A673 (cell line): ENCODE results near the gene DNAJC30.

ENCODE experiments used
- CTCF ChIP-seq: fragments of 300-800, 200-600 bp; sonication (generic); conservative IDR thresholded peaks from 2 replicates; pipeline ENCODE4 v1.5.1; 2017; ENCODE audit warnings: low read depth, mild to moderate bottlenecking, antibody characterized with exemption, low read length, moderate library complexity, mixed read lengths
- EZH2 ChIP-seq: fragments of 200-600 bp; sonication (generic); IDR thresholded peaks from 2 replicates; pipeline ENCODE4 v1.6.1; 2017; ENCODE audit warnings: borderline replicate concordance, low read depth, mild to moderate bottlenecking, mixed read lengths, antibody characterized with exemption, low read length; ENCODE audit not compliant: poor library complexity, severe bottlenecking

- no peak for TF ChIP-seq EZH2
- TF ChIP-seq CTCF = no peak
Measured at GRCh38 chr7:73727952-73728351, 44.7 kb upstream of the DNAJC30 start.
